ENCODE measurements around the gene CFAP54.

CFAP54 gene

DNA sequence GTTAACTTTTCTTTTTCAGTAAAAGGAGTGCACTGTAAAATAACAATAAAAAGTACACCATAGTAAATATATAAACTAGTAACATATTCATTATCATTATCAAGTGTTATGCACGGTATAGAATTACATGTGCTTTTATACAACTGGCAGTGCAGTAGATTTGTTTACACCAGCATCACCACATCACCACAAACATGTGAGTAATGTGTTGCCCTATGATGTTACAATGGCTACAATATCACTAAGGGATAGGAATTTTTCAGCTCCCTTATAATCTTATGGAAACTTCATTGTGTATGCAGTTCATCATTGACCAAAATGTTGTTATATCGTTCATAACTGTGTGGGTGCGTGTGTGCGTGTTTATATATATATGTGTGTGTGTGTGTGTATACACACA lies 394.2 kb downstream of the CFAP54 start:
- no peak for DNase-seq (ENCODE audit: low read depth, low spot score)
- Histone ChIP-seq H3K27ac (no peak overlapping the region), H3K9ac (ENCODE audit: insufficient read length) (no peak overlapping the region), H3K9me3 (ENCODE audit: low read depth, low read length) (no peaks in the 10 kb centered on the region), H3K4me3 (no peak overlapping the region), H3K36me3 (ENCODE audit: insufficient read depth, low read length) (no peaks in the 10 kb centered on the region)
- TF ChIP-seq EZH2 (IDR thresholded peaks at IDR 0.05) (no peak), POLR2AphosphoS5 (IDR thresholded peaks at IDR 0.05; ENCODE audit: borderline replicate concordance, low read depth, low read length) (no peak), FOXP2 (optimal IDR thresholded peaks at IDR 0.05; ENCODE audit: control extremely low read depth, extremely low read length, insufficient read depth) (no peak)

DNA sequence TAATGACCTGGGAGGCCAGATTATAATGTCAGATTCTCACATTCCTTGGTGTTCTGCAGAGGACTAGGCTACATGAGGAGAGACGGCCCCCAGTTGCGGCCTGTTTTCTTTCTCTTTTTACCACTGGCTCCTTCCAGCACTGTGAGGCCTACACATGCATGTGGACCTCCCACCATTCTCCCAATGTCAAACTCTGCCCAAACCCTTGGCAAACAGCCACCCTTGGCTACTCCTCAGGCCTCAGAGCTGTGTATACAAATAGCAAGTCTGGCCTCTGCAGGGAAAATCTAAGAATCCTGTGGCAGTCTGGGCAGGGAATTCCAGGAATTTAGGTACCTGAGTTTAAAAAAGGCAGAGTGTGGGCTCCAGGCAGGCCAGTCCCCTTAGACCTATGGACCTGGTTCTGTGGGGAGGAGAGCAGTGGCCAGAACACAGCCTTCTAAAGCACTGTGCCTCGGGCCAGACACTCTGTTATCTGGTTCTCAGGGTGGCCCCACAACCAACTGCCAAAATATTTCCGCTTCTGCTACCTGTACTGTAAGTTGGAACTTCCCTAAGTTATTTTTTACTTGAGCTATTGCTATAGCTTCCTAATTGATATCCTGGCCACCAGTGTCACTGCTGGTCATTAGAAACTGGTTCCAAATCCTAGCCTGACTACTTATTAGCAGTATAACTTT lies 397.8 kb downstream of the CFAP54 start:
- no peaks in the 10 kb centered on the region for H3K9me3 ChIP-seq (ENCODE audit: low read depth, low read length)
- no peak overlapping the region for H3K9ac ChIP-seq (ENCODE audit: insufficient read length)
- no peak overlapping the region for H3K4me3 ChIP-seq
- H3K27ac ChIP-seq = no peak overlapping the region
- H3K36me3 ChIP-seq (ENCODE audit: insufficient read depth, low read length) = no peaks in the 10 kb centered on the region
- TF ChIP-seq POLR2AphosphoS5 (IDR thresholded peaks at IDR 0.05; ENCODE audit: borderline replicate concordance, low read depth, low read length) (no peak), FOXP2 (optimal IDR thresholded peaks at IDR 0.05; ENCODE audit: control extremely low read depth, extremely low read length, insufficient read depth) (no peak)
- DNase-seq (ENCODE audit: low read depth, low spot score) = no peak

DNA sequence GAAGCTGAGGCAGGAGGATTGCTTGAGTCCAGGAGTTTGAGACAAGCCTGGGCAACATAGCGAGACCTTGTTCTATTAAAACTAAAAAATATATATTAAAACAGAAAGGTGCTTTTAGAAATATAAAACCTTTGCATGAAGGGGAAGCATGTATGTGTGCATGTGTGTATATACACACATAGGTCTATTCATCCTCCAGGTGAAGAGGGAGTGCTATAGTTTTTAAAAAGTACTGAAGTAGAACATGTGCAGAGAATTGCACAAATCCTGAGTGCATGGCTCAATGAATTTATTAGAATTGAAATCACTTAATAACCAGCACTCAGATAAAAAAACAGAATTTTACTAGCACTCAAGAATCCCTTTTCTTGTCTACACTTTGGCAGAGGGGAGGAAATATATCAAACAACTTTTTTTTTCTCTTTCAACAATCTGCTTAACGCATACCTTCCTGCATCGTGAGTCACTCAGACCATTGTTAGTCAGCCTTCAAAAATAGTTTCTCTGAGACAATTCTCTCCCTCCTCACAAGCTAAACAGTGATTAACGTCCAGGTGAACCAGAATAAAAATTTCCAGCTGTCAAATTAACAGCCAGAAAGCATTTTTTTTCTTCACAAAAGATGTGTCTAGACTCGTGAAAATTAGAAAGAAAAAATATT lies 400.0 kb downstream of the CFAP54 start:
- no peak for DNase-seq (ENCODE audit: low read depth, low spot score)

DNA sequence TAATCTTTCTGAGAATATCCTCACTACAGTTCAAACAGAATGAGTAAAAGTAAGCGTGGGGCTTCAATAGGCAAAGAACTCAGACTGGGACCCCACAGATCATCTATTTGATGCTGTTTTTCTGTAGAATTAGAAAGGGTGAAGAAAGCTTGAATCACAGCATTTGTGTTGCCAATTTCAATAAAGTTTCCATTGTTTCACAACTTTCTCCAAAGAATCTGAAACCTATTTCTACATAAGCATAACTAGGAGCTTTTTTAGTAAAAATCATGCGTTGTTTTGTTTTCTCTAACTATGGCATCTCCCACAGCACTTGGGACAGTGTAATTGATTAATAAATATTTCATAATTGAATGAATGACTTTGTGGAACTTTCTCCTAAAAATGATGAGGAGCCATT lies 401.0 kb downstream of the CFAP54 start:
- no peak for DNase-seq (ENCODE audit: low read depth, low spot score)
- Histone ChIP-seq H3K4me3 (no peak overlapping the region), H3K9me3 (ENCODE audit: low read depth, low read length) (no peaks in the 10 kb centered on the region), H3K27ac (no peak overlapping the region), H3K36me3 (ENCODE audit: insufficient read depth, low read length) (no peaks in the 10 kb centered on the region), H3K9ac (ENCODE audit: insufficient read length) (no peak overlapping the region)
- TF ChIP-seq POLR2AphosphoS5 (IDR thresholded peaks at IDR 0.05; ENCODE audit: borderline replicate concordance, low read depth, low read length) = no peak
- no peak for TF ChIP-seq FOXP2 (optimal IDR thresholded peaks at IDR 0.05; ENCODE audit: control extremely low read depth, extremely low read length, insufficient read depth)
- no peak for TF ChIP-seq EZH2 (IDR thresholded peaks at IDR 0.05)

More for the DNA sequence above, 400.0 kb downstream of the CFAP54 start:
- H3K9ac ChIP-seq (ENCODE audit: insufficient read length) = no peak overlapping the region
- H3K9me3 ChIP-seq (ENCODE audit: low read depth, low read length) = no peaks in the 10 kb centered on the region
- no peak overlapping the region for H3K27ac ChIP-seq
- no peak overlapping the region for H3K4me3 ChIP-seq
- H3K36me3 ChIP-seq (ENCODE audit: insufficient read depth, low read length) = no peaks in the 10 kb centered on the region
- TF ChIP-seq POLR2AphosphoS5 (IDR thresholded peaks at IDR 0.05; ENCODE audit: borderline replicate concordance, low read depth, low read length) = no peak

DNA sequence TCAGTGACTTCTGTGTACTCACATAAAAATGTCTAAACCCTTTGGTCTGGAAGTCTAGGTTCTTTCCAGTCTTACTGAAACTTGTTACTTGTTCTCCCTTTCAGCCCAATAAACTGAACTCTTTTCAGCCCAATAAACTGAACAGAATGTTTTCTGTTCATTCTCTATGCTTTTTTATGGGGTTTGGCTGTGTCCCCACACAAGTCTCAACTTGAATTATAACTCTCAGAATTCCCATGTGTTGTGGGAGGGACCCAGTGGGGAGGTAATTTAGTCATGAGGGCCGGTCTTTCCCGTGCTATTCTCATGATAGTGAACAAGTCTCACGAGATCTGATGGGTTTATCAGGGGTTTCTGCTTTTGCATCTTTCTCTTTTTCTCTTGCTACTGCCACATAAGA lies 402.7 kb downstream of the CFAP54 start:
- Histone ChIP-seq H3K9me3 (ENCODE audit: low read depth, low read length) (no peaks in the 10 kb centered on the region), H3K36me3 (ENCODE audit: insufficient read depth, low read length) (no peaks in the 10 kb centered on the region), H3K9ac (ENCODE audit: insufficient read length) (no peak overlapping the region), H3K27ac (no peak overlapping the region), H3K4me3 (no peak overlapping the region)
- TF ChIP-seq EZH2 (IDR thresholded peaks at IDR 0.05) (no peak), FOXP2 (optimal IDR thresholded peaks at IDR 0.05; ENCODE audit: control extremely low read depth, extremely low read length, insufficient read depth) (no peak), POLR2AphosphoS5 (IDR thresholded peaks at IDR 0.05; ENCODE audit: borderline replicate concordance, low read depth, low read length) (no peak)
- DNase-seq (ENCODE audit: low read depth, low spot score) = no peak

DNA sequence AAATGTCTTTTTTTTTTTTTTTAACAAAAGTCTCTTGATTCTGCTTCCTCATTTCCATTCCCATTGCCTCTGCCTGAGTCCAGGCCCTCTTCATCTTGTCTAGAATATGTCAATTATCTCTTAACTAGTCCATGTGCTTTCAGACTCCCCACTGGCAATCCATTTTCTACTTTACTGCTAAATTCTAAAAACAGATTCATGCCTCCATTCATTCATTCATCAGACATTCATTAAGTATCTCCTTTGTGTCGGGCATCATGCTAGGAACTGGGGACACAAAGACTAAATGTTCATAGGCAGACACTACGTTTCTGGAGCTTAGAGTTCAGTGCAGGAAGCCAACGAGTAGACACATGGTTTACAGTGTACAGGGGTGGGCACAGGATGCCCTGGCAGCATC lies 408.0 kb downstream of the CFAP54 start:
- H3K27ac ChIP-seq = no peak overlapping the region
- no peak overlapping the region for H3K4me3 ChIP-seq
- H3K9ac ChIP-seq (ENCODE audit: insufficient read length) = no peak overlapping the region
- no peak for DNase-seq (ENCODE audit: low read depth, low spot score)
- no peaks in the 10 kb centered on the region for H3K36me3 ChIP-seq (ENCODE audit: insufficient read depth, low read length)
- TF ChIP-seq EZH2 (IDR thresholded peaks at IDR 0.05) = no peak
- no peak for TF ChIP-seq POLR2AphosphoS5 (IDR thresholded peaks at IDR 0.05; ENCODE audit: borderline replicate concordance, low read depth, low read length)
- no peak for TF ChIP-seq FOXP2 (optimal IDR thresholded peaks at IDR 0.05; ENCODE audit: control extremely low read depth, extremely low read length, insufficient read depth)
- H3K9me3 ChIP-seq (ENCODE audit: low read depth, low read length) = no peaks in the 10 kb centered on the region

DNA sequence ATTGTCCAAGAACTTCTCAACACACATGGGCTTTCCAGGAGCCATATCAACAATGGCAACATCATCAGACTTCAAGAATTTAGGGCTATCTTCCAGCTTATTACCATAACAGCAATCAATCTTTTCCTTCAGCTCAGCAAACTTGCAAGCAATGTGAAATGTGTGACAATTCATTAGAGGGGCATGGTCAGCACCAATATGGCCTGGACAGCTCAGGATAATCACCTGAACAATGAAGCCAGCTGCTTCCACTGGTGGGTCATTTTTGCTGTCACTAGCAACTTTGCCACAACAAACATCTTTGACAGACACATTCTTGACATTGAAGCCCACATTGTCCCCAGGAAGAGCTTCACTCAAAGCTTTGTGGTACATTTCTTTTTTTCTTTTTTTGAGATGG lies 411.8 kb downstream of the CFAP54 start:
- Histone ChIP-seq H3K36me3 (ENCODE audit: insufficient read depth, low read length) (no peaks in the 10 kb centered on the region), H3K9me3 (ENCODE audit: low read depth, low read length) (no peaks in the 10 kb centered on the region), H3K27ac (no peak overlapping the region), H3K9ac (ENCODE audit: insufficient read length) (no peak overlapping the region), H3K4me3 (no peak overlapping the region)
- TF ChIP-seq EZH2 (IDR thresholded peaks at IDR 0.05) = no peak
- TF ChIP-seq FOXP2 (optimal IDR thresholded peaks at IDR 0.05; ENCODE audit: control extremely low read depth, extremely low read length, insufficient read depth) = no peak
- no peak for TF ChIP-seq POLR2AphosphoS5 (IDR thresholded peaks at IDR 0.05; ENCODE audit: borderline replicate concordance, low read depth, low read length)
- DNase-seq (ENCODE audit: low read depth, low spot score) = no peak

DNA sequence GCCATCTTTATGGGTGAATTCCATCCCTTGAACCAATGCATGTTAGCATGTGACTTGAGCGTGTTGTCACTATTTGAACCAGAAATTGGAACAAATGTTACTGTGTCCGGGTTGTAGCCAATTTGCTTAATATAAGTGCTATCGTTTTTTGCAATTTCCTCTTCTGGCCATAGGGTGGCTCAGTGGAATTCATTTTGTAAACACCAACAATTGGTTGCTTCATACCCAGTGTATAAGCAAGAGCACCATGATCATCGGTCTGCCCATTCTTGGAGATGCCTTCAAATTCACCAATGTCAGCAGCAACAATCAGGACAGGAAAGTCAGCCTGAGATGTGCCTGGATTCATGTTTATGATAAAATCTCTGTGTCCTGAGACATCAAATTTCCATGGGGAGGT lies 412.7 kb downstream of the CFAP54 start:
- H3K9ac ChIP-seq (ENCODE audit: insufficient read length) = no peak overlapping the region
- H3K27ac ChIP-seq = no peak overlapping the region
- H3K36me3 ChIP-seq (ENCODE audit: insufficient read depth, low read length) = no peaks in the 10 kb centered on the region
- no peak for TF ChIP-seq EZH2 (IDR thresholded peaks at IDR 0.05)
- no peak for TF ChIP-seq FOXP2 (optimal IDR thresholded peaks at IDR 0.05; ENCODE audit: control extremely low read depth, extremely low read length, insufficient read depth)
- no peak for TF ChIP-seq POLR2AphosphoS5 (IDR thresholded peaks at IDR 0.05; ENCODE audit: borderline replicate concordance, low read depth, low read length)
- no peaks in the 10 kb centered on the region for H3K9me3 ChIP-seq (ENCODE audit: low read depth, low read length)
- no peak for DNase-seq (ENCODE audit: low read depth, low spot score)
- H3K4me3 ChIP-seq = no peak overlapping the region

DNA sequence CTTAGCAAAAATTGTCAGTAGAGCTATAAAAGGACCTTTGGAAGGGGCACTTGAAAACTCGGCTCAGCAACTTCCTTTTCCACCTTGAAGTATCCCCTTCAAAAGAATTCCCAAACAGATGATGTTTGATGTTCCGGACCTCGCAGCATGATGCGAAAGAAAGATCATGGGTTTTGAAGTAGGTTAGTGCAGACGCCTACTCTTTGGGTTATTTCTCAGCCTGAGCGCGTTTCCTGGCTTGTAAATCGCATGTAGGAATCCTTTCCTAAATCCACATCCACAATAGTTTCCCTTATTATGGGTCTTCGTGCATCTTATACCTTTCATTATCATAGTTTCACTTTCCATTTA lies 417.1 kb downstream of the CFAP54 start:
- no peak overlapping the region for H3K27ac ChIP-seq
- no peak for TF ChIP-seq POLR2AphosphoS5 (IDR thresholded peaks at IDR 0.05; ENCODE audit: borderline replicate concordance, low read depth, low read length)
- TF ChIP-seq FOXP2 (optimal IDR thresholded peaks at IDR 0.05; ENCODE audit: control extremely low read depth, extremely low read length, insufficient read depth) = no peak
- no peak for TF ChIP-seq EZH2 (IDR thresholded peaks at IDR 0.05)
- peak overlapping the region; percentile 88 for H3K9ac ChIP-seq (ENCODE audit: insufficient read length)
- H3K9me3 ChIP-seq (ENCODE audit: low read depth, low read length) = no peaks in the 10 kb centered on the region
- no peak for DNase-seq (ENCODE audit: low read depth, low spot score)
- no peaks in the 10 kb centered on the region; the same call in 1 of the 2 replicates for H3K36me3 ChIP-seq (ENCODE audit: insufficient read depth, low read length)
- peak overlapping the region; percentile 79 for H3K4me3 ChIP-seq

Data from SK-N-MC (cell line).